Endothelial cell of umbilical vein (primary cell): ENCODE measurements around the gene ETV6.

Source experiments
- EZH2 ChIP-seq: IDR thresholded peaks from 2 replicates; pipeline ENCODE4 v1.6.1; 2012; ENCODE audit warnings: borderline replicate concordance, low read depth, mild to moderate bottlenecking, moderate library complexity, low read length, inconsistent platforms; ENCODE audit not compliant: severe bottlenecking
- FOS ChIP-seq: IDR thresholded peaks from 2 replicates; pipeline ENCODE4 v1.6.1; 2011; ENCODE audit warnings: mild to moderate bottlenecking, low read length, moderate library complexity, borderline replicate concordance; ENCODE audit not compliant: insufficient read depth
- GATA2 ChIP-seq: IDR thresholded peaks from 2 replicates; pipeline ENCODE4 v1.7.0; 2011; ENCODE audit warnings: low read depth, mild to moderate bottlenecking, moderate library complexity, mixed read lengths, low read length; ENCODE audit not compliant: insufficient read length, insufficient read depth
- JUN ChIP-seq: IDR thresholded peaks from 2 replicates; pipeline ENCODE4 v1.6.1; 2011; ENCODE audit warnings: borderline replicate concordance, low read depth; ENCODE audit not compliant: insufficient read length, insufficient read depth
- MYC ChIP-seq: IDR thresholded peaks from one replicate; pipeline ENCODE4 v1.6.1; 2011; ENCODE audit warnings: mild to moderate bottlenecking, low read depth, low read length
- POLR2A ChIP-seq: IDR thresholded peaks from 2 replicates; pipeline ENCODE4 v1.6.1; 2012; ENCODE audit warnings: low read depth, mild to moderate bottlenecking, control low read depth, low read length
- POLR2AphosphoS5 ChIP-seq: IDR thresholded peaks from 2 replicates; pipeline ENCODE4 v1.6.1; 2012; ENCODE audit warnings: low read depth, mild to moderate bottlenecking, control low read depth, low read length, moderate library complexity; ENCODE audit not compliant: insufficient read depth
- TF ChIP-seq, protein P1 (sequence below), 2 donors: IDR thresholded peaks; 1 replicate in 1 of 2; 2 replicates in 1 of 2; pipeline ENCODE4 v1.5.1; 2011; ENCODE audit warnings: low read length in 2 of 2, mild to moderate bottlenecking in 2 of 2, moderate library complexity in 2 of 2, control low read depth in 1 of 2, inconsistent platforms in 1 of 2, low read depth in 1 of 2; ENCODE audit not compliant: insufficient read depth in 1 of 2; ENCODE audit errors: extremely low read depth in 1 of 2
- TF ChIP-seq, protein P2 (sequence below): IDR thresholded peaks from 2 replicates; pipeline ENCODE4 v1.6.1; 2011; ENCODE audit not compliant: insufficient read depth, insufficient read length

DNA sequence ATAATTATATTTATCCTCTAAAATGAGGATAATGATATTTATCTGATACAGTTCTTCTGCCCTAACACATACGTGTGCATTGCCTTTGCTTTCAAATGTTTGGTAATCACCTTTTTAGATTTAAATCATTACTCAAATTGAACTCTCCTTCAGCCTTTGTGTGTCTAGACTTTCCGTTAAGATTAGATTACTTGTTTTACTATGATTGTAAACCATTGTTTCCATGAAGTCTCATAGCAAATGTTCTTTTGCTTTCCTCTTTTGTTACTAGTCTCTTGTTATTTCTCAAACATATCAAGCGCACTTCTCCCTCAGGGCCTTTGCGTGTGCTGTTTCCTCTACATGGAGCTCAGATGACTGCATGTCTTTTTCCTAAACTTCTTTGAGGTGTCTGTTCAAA is 63.7 kb downstream of the ETV6 start:
- TF ChIP-seq, protein P1, sequence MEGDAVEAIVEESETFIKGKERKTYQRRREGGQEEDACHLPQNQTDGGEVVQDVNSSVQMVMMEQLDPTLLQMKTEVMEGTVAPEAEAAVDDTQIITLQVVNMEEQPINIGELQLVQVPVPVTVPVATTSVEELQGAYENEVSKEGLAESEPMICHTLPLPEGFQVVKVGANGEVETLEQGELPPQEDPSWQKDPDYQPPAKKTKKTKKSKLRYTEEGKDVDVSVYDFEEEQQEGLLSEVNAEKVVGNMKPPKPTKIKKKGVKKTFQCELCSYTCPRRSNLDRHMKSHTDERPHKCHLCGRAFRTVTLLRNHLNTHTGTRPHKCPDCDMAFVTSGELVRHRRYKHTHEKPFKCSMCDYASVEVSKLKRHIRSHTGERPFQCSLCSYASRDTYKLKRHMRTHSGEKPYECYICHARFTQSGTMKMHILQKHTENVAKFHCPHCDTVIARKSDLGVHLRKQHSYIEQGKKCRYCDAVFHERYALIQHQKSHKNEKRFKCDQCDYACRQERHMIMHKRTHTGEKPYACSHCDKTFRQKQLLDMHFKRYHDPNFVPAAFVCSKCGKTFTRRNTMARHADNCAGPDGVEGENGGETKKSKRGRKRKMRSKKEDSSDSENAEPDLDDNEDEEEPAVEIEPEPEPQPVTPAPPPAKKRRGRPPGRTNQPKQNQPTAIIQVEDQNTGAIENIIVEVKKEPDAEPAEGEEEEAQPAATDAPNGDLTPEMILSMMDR (IDR thresholded peaks at IDR 0.05; ENCODE audit: extremely low read depth in 1 of 2, insufficient read depth in 1 of 2, low read depth in 1 of 2, low read length in 2 of 2) = no peak
- no peak for TF ChIP-seq POLR2AphosphoS5
- TF ChIP-seq POLR2A = no peak
- TF ChIP-seq, protein P2, sequence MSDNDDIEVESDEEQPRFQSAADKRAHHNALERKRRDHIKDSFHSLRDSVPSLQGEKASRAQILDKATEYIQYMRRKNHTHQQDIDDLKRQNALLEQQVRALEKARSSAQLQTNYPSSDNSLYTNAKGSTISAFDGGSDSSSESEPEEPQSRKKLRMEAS = no peak
- TF ChIP-seq EZH2 = no peak
- no peak for TF ChIP-seq MYC
- TF ChIP-seq FOS = no peak
- no peak for TF ChIP-seq GATA2
- TF ChIP-seq JUN = no peak
